ENCODE data around the gene GALNS.
A peak's percentile ranks its signal among the peaks of the same experiment; 100 is the strongest.

The GALNS gene

DNA sequence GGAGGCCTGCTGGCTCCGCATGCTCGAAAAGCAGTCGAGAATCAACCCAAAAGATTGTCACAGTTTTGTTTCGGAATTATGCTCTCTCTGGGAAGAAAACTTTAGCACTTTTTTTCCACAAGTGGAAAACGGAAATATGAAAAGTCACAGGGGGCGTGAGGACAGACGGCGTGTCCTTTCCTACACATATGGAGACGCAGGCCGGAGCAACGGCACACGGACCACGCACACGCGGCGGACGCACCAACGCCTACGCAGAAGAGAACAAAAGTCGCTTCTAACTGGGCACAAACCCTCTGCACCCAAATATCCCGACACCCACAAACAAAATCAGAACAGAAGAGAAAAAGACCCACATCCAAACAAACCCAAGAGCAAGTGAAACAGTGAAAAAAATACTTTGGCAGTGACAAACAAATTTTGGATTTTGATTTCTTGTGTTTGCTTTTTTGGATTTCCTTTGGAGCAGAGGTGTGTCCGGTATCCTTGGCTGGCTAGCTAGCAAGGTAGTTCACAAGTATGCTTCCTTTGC is 19.0 kb upstream of the GALNS start:
- no peak for DNase-seq (ENCODE audit: low read depth, low spot score)

DNA sequence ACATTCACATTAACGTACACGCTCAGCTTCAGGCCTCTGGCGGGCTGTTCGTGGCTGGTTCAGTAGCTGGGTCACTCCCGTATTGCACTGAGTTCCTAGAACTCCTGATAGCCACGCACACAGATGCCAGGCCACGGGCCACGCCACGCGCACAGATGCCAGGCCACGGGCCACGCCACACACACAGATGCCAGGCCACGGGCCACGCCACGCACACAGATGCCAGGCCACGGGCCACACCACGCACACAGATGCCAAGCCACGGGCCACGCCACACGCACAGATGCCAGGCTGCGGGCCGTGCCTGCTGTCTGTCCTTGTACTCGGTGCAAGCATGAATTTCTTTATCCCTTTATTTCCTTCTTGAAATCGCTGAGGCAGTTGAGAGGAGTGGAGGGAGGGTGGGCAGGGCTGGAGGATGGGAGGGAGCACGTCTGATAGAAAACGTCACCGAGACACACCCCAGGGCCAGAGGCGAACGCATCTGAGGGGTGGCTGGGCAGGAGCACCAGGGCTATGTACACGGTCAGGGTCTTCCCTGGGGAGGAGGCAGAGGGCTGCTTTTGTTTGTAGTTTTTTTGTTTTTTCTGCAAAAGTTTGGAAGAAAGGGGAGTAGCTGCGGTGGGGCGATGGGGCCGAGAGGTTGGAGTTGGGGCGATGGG is 18.3 kb upstream of the GALNS start:
- no peak for DNase-seq (ENCODE audit: low read depth, low spot score)

DNA sequence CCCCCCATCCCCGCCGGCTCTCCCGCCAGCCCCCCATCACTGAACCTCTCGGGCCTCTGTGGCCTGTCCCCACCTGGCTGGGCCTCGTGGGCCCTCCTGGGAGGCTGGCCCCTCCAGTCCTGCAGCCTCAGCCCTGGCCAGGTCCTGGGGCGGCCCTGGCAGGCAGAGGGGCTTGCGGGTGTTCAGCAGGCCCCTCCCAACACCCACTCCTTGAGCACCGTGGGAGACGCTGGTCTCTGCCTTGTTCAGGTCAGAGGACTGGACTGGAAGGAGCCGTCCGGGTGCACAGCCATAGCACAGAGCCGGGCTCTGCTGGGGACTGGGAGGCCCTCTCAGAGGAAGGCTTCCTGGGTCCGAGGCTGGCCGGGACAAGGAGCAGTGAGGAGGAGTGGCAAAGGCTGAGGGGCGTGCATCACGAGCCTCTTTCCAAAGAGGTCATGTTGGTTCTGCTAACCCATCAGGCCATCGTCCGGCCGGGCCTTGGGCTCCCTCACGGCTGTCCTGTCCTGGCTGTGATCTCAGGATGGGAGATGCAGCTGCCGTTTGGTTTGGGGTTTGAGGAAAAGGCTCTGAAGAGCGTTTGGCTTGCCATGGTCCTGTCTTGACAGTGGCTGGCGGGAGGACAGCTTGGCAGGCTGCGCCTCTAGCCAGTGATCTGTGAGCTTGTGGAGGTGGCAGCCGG is 16.0 kb upstream of the GALNS start:
- no peak for DNase-seq (ENCODE audit: low read depth, low spot score)

DNA sequence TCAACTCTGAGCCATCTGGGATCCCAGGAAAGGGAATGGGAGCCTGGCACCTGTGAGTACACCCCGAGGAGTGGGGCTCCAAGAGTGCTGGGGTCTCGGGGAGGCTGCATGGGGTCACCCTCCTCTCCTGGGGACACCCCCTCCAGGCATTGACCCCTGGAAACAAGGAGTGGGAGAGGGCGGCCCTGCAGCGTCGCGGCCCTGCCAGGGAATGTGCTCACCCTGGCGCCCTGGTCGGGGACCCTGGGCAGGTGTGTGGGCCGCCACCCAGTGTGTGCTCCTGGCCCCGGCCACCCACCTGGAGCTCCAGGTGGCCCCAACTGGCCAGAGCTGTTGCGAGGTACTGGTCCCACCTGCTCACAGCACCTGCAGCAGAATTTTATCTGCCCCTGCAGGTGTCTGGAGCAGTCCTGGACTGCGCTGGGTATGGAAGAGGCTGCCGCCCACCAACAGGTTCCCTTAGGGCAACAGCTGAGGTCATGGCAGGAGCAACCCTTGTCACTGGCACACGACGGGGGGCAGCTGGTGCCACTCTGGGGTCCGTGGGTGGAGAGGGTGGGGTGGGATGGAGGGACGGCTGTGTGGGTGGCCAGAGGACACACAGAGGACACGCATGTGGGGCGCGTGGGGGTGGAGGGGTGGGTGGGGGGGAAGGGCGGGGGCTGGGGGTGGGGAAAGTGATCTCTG is 15.1 kb upstream of the GALNS start:
- DNase-seq (ENCODE audit: low read depth, low spot score): no peak

DNA sequence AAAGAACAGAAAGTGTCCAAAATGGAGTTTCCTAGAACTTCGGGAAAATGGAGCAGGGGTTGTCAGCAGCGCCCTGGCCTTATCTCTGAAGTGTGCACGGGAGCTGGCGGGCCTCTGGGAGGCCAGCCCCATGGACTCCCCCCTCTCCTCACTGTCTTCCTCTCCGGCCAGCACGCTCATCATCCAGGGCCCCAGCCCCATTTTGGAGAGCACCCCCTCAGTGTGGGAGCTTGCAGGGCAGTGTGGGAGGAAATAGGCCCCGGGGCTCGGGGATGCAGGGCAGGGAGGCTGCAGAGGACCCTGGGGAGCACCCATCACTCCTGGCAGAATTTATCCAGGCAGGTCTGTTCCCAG is 14.6 kb upstream of the GALNS start:
- no peak for DNase-seq (ENCODE audit: low read depth, low spot score)

DNA sequence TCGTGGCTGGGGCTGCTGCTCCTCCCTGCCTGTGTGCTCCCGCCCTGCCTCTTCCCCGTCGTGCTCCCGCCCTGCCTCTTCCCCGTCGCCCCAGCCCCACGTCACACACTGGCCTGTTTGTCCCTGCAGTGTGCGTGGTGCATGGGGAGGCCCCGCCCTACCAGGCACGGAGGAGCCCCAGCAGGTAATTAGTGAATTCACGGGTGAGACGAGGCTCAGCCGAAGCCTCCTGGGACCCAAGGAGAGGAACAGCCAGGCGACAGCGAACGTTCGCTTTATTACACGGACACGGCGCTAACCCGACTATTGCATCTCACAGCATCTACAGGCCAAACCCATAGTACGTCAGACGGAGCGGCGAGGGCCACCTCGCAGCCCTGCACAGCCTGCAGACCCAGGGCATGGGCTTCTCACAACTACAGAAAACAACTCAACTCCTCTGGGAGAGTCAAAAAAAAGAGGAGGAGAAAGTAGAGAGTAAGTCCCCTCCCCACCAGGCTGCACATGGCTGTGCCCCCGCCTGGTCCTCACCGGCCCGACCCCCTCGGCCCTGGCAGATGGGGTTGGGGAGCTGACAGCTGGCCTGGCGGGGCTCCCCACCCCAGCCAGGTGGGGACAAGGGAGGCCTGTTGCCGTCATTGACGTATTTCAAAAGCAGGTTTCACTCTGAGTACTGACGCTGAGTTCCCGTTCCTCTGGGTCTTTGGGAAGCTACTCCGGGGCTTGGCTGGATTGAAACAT is 14.0 kb upstream of the GALNS start:
- no peak for DNase-seq (ENCODE audit: low read depth, low spot score)

DNA sequence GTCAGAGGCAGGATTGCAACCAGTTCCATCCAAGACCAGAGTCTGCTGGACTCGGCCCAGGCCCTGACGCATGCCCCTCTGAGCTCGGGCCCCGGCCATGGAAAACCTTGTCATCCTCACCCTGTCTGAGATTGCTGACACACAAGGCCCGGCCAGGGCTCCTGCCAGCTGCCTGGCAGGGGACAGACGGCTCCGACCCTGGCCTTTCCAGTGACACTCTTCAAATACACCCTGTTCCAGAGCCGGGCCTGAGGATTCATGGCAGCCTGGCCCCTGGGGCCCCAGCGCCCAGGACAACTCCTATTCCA is 12.9 kb upstream of the GALNS start:
- no peak for DNase-seq (ENCODE audit: low read depth, low spot score)

DNA sequence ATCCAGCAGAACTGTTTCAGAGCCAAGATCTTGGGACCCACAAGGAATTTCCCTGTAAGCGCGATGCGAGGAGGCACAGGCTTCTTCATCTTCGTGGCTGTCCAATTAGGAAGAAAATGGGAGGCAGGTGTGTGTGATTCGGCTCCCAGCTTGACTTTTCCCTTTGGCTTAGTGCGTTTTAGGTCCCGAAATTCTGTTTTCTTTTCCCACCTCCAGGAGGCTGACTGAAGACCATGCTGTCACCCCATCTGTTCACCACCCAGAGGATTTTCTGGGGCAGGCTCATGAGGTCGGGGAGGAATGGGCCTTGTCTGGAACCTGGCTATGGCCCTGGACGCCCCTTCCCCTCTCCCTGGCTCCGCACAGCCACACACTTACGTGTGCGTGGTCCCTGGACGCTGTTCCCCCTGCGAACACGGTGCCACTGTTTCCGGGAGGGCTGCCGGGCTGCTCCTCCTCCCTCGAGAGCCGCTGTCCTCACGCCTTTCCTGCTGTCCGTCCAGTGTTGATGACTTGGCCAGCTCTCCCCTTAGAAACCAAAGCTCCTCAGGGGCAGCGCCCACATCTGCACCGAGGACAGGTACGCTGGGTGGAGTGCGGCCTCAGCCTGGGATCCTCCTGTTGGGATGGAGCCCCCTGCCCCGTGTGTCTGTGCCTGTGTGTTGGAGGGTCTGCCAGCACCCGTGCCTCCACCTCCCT is 12.4 kb upstream of the GALNS start:
- DNase-seq (ENCODE audit: low read depth, low spot score): no peak

DNA sequence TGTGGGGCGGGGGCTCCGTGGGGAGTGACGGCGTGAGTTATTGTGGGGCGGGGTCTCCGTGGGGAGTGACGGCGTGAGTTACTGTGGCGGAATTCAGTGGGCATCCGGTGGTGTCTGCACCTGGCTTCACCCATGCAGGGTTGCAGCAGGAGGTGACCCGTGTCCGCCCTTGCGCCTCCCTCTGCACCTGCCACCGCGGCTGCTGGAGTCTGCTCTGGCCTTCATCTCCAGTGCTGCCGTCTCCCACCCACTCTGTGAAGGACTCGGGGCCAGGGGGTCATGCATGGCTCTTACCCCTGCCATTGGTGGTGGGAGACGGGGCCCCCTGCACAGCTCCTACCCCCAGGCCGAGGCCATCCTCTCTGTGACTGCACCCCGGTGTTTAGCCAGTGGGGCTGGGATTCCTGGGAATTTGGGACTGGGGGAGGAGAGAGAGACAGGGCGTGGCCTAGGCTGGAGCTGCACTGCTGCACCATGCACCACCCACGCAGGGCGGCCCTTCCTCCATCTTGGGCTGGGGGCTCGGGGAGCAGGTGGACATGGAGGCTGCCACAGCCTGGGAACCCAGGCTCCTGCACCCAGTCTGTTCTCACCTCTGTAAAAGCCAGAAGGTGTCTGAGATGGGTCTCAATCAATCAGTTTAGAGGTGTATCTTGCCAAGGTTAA is 11.0 kb upstream of the GALNS start:
- no peak for DNase-seq (ENCODE audit: low read depth, low spot score)

DNA sequence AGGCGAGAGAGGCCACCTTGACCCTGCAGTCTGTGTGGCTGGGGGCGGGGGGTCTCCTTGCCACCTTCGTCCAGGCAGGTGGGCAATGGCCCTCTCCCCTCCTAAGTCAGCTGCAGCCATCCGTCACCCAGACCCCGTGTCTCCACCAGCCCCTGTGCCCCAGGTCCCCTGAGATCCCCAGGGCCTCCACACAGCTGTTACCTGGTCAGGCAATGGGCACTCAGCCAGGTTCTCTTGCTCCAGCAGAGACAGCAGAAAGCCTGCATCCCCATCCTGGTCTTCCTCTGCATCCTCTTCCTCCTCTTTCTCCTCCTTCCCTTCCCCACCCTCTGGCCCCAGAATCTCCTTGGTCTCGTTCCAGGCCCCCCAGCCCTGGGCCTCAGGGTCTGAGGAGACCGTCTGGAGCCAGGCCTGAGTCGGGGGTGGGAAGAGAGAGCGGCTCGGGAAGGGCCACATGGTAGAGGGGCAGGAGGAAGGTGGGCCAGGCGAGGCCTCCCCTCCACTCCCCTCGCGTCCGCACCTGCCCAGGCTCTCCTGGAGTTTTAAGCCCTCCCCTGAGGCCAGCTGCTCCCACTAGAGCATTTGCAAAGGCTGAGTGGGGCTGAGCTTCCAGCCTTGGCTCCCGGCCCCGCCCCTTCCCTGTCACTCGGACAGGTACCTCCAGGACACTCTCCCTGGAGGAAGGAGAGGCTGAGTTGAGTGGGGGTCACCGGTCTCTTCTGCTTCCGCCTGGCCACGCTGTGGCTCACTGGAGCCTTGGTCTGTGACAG is 9.6 kb upstream of the GALNS start, which contains the start of gene PABPN1L:
TSS of gene PABPN1L (minus strand) at position 510 of the 770 bp plus-strand sequence. CDS start at position 456, 54 bp downstream.
- no peak for DNase-seq (ENCODE audit: low read depth, low spot score)

DNA sequence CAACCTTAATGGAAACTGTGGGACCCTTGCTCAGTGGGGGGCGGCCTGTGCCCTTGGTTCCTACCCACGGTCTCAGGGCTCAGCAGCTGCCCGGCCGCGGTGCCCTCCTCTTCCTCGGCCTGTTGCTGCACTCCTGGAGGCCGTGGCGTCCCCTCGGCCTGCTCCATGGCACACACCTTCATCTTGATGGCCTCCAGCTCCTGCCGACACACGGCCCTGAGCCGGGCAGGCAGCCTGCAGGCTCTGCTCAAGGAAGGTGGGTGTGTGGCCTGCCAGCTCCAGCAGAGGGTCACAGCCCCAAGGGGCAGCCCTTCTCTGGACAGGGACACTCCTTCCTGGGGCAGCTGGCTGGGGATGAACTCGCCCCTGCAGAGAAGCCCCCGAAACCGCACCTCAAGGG is 9.0 kb upstream of the GALNS start:
- no peak for DNase-seq (ENCODE audit: low read depth, low spot score)

DNA sequence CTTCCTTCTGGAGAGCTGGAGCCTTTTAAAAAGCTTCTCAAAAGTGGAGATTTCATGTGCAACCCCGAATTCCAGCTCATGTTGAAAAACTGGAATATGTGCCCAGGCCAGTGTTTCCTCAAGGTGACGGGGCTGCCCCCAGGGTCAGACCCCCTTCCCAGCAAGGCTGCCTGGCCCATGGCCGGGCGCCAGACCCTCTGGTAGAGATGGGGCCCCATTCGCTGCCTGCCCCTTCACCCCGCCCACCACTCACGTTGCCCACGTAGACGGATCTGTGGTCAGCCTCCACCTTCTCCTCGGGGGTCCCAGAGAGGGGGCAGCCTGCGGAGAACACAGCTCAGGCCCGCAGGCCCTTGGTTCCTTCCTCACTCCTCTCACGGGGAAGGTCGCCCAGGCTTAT is 8.6 kb upstream of the GALNS start:
- DNase-seq (ENCODE audit: low read depth, low spot score): no peak

DNA sequence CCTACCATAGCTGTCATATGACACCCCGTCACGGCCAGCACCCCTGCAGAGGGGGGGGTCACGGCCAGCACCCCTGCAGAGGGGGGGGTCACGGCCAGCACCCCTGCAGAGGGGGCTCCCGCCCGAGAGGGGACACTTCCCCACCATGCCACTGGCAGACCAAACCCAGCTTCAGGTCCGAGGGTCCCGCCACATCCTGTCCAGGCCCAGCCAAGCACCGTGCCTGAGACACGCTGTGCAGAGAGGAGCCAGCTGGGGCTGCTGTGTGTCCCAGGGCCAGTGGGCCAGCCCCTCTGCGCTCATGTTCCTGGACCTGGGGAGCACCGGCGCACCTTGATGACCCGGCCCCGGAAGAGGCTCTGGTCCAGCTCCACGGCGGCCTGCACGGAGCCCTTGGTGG is 7.8 kb upstream of the GALNS start:
- DNase-seq (ENCODE audit: low read depth, low spot score): no peak

DNA sequence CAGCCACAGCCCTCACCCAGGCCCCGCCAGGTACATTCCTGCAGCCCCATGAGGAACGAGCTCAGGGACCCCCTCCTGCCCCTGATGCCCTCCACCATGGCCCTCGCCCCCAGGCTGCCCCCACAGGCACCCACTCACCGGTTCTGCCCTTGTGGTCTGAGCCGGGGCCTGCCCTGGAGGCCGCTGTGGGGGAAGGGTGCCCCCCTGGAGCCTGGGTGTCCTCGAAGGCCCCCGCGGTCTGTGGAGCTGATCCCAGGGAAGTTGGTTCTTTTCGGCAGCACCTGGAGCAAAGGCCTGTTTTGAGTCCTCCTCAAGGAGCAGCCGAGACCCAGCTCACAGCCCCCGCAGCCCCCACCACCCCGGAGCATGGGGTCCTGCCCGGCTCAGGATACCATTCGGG is 7.4 kb upstream of the GALNS start:
- DNase-seq (ENCODE audit: low read depth, low spot score): no peak

DNA sequence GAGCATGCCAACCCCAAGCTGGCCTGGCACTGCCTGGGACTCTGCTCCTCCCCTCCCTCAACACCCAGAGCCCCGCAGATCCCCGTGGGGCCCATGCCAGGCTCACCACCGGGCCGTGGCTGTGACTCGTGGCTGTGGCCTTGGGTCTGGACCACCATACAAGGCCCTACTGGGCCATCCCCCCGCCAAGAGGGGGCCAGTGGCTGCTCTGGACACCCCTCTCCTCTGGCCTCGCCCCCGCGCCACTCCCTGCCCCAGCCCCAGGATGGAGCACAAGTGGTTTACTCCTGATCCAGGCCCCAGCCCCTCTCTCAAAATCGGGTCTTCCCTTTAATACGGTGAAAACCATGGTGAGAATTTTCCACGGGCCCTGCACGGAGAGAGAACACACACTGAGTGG is 6.7 kb upstream of the GALNS start:
- DNase-seq (ENCODE audit: low read depth, low spot score): no peak

DNA sequence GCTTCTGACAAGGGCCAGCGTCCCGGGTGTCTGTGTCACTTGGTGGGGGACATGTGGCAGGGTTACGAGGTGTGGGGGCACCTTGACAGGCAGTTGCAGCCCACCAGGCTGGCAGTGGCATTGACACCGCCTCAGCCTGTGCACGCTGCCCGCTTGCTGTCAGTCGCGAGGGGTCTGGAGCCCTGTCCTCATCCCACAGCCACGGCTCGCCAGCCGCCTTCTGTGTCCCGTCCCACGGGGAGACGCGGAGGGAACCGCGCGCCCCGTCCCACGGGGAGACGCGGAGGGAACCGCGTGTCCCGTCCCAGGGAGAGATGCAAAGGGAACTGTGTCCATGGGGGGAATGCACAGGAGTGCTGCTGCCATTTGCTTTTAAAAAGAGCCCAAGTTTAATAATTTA is 6.2 kb upstream of the GALNS start:
- no peak for DNase-seq (ENCODE audit: low read depth, low spot score)

DNA sequence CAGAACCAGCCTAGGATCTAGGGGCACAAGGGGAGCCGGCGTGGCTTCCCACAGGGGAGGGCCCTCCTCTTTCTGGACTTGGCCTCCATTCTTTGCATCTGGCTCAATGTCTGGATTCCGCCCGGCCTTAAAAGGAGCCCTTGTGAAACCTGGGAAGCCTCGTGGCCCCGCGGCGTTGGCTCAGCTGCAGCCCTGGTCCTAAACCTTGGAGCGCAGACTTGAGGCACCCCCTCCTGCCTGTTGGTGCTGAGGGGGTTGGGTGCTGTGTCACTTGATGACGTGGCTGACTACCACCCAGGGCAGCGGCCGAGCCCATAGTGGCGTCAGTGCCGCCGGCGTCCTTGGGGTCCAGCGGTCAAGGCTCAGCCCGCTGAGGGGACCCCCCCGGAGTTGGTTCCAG is 4.6 kb upstream of the GALNS start:
- DNase-seq (ENCODE audit: low read depth, low spot score): no peak

DNA sequence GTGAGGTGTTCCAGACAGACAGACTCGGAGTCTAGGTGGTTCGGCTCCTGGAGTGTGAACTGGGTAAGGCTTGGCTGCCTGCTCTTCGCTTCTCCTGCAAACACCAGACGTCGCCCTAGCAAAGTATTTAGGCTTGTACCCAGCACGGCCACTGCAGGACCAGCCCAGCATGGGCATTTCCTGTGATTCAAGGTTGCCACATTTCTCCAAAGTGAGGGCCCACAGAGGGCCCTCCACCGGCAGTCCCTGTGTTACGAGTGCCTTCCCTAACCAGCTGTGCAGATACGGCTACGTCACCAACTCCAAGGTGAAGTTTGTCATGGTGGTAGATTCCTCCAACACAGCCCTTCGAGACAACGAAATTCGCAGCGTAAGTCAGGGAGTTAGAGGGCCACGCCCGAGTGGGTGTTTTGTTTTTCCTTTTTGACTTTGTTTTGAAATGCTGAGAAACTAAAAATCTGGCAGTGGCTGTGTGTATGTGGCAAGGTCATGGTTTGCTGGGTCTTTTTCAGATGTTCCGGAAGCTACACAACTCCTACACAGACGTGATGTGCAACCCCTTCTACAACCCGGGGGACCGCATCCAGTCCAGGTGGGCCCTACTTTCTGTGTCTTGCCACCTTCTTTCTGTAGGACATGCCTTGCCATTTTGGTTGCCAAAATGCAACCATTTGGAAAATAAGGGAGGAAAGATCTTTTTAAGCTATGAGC is 2.8 kb upstream of the GALNS start:
- no peak for DNase-seq (ENCODE audit: low read depth, low spot score)

DNA sequence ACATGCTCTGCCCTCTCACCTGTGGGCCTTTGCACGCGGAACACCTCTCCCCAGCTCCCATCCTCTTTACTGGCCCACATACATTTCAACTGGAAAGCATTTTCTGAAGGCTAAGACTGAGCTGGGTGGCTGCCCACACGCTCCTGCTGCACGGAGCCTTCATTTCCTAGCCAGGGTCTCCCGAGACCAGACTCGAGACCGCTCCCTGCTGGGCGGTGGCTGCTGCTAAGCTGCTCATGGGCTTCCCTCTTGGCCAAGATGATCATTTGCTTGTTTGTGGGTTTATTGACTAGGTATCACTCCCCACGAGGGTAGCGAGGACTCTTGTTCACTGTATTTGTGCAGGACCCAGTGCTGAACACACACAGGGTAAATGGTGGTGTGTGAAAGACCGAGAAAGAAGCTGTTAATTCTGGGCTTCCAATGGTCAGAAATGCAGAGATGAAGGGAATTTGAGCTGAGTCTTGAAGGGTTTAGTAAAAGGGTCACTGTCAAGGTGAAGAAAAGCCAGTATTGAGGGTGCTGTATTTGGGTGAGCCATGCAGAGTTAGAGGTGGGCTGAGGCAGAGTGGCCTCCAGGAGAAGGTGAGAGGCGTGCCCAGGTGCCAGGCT is 1.1 kb upstream of the GALNS start:
- DNase-seq (ENCODE audit: low read depth, low spot score): peak; percentile 39

All from activated naive CD8-positive, alpha-beta T cell treated with anti-CD3 and anti-CD28 coated beads, Interleukin-2, amount 50 U/mL, for 16 hours (primary cell).